NT2/D1 (cell line): ENCODE data around the gene MAD2L1.

Source experiments
- SUZ12 ChIP-seq: IDR thresholded peaks from 2 replicates; pipeline ENCODE4 v1.6.1; 2011; ENCODE audit not compliant: insufficient read length, insufficient read depth; ENCODE audit errors: extremely low read depth
- ZNF274 ChIP-seq: IDR thresholded peaks from 2 replicates; pipeline ENCODE4 v1.6.1; 2011; ENCODE audit warnings: mild to moderate bottlenecking, low read depth, low read length

GRCh38 chr4:120070196-120070595 is 3.5 kb upstream of the MAD2L1 start:
- no peak for TF ChIP-seq SUZ12
- TF ChIP-seq ZNF274, result no peak
